ENCODE measurements around the gene NR2C2. TPM values are rescaled to one million over a fixed set of nuclear protein-coding genes. Genes with fewer than 3 reads are reported as not detected.

The NR2C2 gene
- total and polyA plus RNA-seq, 2 of the 13 experiments (the other 11 are each of a cell fraction or from before 2014, with no cell fraction given), result 7.8 to 11.8 TPM

DNA sequence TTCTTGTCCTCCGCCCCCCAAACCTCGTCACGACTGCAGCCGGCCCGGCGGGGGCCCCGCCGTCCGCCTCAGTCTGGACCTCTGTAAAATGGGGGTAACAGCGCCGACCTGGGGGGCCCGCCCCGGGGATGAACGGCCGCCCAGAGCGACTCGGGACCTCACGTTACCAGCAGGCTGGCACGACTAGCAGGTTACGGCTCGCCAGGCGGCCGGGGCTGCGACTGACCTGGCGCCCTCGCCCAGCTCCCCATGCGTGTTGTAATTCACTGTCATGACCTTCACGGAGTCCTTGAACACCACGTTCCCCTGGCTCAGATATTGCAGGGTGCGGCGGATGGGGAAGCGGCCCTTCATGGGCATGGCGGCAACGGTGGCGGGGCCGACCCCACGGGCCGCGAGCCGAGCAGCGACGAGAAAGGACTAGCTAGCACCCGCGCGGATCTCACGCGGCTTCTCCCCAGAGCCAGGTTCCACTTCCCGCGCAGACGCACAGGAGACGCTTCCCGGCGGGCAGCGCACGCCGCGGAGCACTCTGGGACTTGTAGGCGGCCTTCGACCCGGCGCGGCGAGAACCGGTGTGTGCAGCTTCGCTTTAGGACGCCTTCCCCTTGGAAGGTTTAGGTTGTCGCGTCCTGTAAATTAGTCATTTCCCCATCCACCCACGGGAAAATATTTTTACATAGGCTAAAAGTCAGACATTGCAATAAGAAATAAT lies 117.6 kb downstream of the NR2C2 start, which contains the start of gene MRPS25 (continued):
- TF ChIP-seq, protein P1, sequence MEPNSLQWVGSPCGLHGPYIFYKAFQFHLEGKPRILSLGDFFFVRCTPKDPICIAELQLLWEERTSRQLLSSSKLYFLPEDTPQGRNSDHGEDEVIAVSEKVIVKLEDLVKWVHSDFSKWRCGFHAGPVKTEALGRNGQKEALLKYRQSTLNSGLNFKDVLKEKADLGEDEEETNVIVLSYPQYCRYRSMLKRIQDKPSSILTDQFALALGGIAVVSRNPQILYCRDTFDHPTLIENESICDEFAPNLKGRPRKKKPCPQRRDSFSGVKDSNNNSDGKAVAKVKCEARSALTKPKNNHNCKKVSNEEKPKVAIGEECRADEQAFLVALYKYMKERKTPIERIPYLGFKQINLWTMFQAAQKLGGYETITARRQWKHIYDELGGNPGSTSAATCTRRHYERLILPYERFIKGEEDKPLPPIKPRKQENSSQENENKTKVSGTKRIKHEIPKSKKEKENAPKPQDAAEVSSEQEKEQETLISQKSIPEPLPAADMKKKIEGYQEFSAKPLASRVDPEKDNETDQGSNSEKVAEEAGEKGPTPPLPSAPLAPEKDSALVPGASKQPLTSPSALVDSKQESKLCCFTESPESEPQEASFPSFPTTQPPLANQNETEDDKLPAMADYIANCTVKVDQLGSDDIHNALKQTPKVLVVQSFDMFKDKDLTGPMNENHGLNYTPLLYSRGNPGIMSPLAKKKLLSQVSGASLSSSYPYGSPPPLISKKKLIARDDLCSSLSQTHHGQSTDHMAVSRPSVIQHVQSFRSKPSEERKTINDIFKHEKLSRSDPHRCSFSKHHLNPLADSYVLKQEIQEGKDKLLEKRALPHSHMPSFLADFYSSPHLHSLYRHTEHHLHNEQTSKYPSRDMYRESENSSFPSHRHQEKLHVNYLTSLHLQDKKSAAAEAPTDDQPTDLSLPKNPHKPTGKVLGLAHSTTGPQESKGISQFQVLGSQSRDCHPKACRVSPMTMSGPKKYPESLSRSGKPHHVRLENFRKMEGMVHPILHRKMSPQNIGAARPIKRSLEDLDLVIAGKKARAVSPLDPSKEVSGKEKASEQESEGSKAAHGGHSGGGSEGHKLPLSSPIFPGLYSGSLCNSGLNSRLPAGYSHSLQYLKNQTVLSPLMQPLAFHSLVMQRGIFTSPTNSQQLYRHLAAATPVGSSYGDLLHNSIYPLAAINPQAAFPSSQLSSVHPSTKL (CRISPR knock-in tag; IDR thresholded peaks at IDR 0.05), result peak; percentile 57
- TF ChIP-seq ZMYM2 (CRISPR knock-in tag; IDR thresholded peaks at IDR 0.05) (no peak), ZNF160 (CRISPR knock-in tag; IDR thresholded peaks at IDR 0.05) (no peak), ZSCAN25 (CRISPR knock-in tag; IDR thresholded peaks at IDR 0.05) (0 out of 2 replicates have a peak, but pooled peaks have one; percentile 18), RFX3 (CRISPR knock-in tag; IDR thresholded peaks at IDR 0.05) (no peak), ZNF232 (CRISPR knock-in tag; IDR thresholded peaks at IDR 0.05; ENCODE audit: borderline replicate concordance) (peak; percentile 82; the same call in 1 of the 2 replicates), NPAS2 (CRISPR knock-in tag; IDR thresholded peaks at IDR 0.05; ENCODE audit: borderline replicate concordance) (no peak), SCMH1 (CRISPR knock-in tag; IDR thresholded peaks at IDR 0.05; ENCODE audit: borderline replicate concordance) (no peak), EP300 (IDR thresholded peaks at IDR 0.05; ENCODE audit: low read depth in 2 of 2, low read length in 2 of 2) (no peak), EP300 (CRISPR knock-in tag; IDR thresholded peaks at IDR 0.05; ENCODE audit: borderline replicate concordance) (0 out of 2 replicates have a peak, but pooled peaks have one; percentile 46), KLF9 (CRISPR knock-in tag; IDR thresholded peaks at IDR 0.05; ENCODE audit: low read depth) (peak; percentile 44; the same call in 1 of the 2 replicates), MXI1 (IDR thresholded peaks at IDR 0.05; ENCODE audit: borderline replicate concordance, low read depth, low read length) (peak; percentile 75; the same call in 1 of the 3 replicates), KAT7 (CRISPR knock-in tag; IDR thresholded peaks at IDR 0.05; ENCODE audit: borderline replicate concordance) (peak; percentile 97), ZNF772 (CRISPR knock-in tag; IDR thresholded peaks at IDR 0.05) (peak; percentile 85; the same call in 1 of the 2 replicates), KMT2B (CRISPR knock-in tag; IDR thresholded peaks at IDR 0.05) (peak; percentile 85), ZNF557 (CRISPR knock-in tag; IDR thresholded peaks at IDR 0.05) (no peak), ZNF530 (CRISPR knock-in tag; IDR thresholded peaks at IDR 0.05; ENCODE audit: low read depth) (no peak), EZH2 (conservative IDR thresholded peaks at IDR 0.05; ENCODE audit: low read depth, low read length) (no peak)
- TF ChIP-seq, protein P2, sequence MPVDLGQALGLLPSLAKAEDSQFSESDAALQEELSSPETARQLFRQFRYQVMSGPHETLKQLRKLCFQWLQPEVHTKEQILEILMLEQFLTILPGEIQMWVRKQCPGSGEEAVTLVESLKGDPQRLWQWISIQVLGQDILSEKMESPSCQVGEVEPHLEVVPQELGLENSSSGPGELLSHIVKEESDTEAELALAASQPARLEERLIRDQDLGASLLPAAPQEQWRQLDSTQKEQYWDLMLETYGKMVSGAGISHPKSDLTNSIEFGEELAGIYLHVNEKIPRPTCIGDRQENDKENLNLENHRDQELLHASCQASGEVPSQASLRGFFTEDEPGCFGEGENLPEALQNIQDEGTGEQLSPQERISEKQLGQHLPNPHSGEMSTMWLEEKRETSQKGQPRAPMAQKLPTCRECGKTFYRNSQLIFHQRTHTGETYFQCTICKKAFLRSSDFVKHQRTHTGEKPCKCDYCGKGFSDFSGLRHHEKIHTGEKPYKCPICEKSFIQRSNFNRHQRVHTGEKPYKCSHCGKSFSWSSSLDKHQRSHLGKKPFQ (CRISPR knock-in tag; IDR thresholded peaks at IDR 0.05; ENCODE audit: insufficient replicate concordance), result peak; percentile 44
- TF ChIP-seq, protein P3, sequence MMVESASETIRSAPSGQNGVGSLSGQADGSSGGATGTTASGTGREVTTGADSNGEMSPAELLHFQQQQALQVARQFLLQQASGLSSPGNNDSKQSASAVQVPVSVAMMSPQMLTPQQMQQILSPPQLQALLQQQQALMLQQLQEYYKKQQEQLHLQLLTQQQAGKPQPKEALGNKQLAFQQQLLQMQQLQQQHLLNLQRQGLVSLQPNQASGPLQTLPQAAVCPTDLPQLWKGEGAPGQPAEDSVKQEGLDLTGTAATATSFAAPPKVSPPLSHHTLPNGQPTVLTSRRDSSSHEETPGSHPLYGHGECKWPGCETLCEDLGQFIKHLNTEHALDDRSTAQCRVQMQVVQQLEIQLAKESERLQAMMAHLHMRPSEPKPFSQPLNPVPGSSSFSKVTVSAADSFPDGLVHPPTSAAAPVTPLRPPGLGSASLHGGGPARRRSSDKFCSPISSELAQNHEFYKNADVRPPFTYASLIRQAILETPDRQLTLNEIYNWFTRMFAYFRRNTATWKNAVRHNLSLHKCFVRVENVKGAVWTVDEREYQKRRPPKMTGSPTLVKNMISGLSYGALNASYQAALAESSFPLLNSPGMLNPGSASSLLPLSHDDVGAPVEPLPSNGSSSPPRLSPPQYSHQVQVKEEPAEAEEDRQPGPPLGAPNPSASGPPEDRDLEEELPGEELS (CRISPR knock-in tag; IDR thresholded peaks at IDR 0.05), result peak; percentile 46
- TF ChIP-seq, protein P4, sequence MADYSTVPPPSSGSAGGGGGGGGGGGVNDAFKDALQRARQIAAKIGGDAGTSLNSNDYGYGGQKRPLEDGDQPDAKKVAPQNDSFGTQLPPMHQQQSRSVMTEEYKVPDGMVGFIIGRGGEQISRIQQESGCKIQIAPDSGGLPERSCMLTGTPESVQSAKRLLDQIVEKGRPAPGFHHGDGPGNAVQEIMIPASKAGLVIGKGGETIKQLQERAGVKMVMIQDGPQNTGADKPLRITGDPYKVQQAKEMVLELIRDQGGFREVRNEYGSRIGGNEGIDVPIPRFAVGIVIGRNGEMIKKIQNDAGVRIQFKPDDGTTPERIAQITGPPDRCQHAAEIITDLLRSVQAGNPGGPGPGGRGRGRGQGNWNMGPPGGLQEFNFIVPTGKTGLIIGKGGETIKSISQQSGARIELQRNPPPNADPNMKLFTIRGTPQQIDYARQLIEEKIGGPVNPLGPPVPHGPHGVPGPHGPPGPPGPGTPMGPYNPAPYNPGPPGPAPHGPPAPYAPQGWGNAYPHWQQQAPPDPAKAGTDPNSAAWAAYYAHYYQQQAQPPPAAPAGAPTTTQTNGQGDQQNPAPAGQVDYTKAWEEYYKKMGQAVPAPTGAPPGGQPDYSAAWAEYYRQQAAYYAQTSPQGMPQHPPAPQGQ (CRISPR knock-in tag; IDR thresholded peaks at IDR 0.05; ENCODE audit: borderline replicate concordance), result no peak
